Transverse colon (tissue), 4 donors: ENCODE data around the gene AFP. TPM values are rescaled to one million over a fixed set of nuclear protein-coding genes. Genes with fewer than 3 reads are reported as not detected.

Experiments
- DNase-seq: peaks from one replicate; pipeline ENCODE4 v3.0.0-alpha.2; 2019
- H3K27ac ChIP-seq, 4 donors: fragments of 200-600 bp; sonication (generic); 2 replicates each; pipeline ENCODE4 v1.5.1; 2016 to 2018; ENCODE audit warnings: inconsistent platforms in 4 of 4
- H3K27me3 ChIP-seq: fragments of 200-600 bp; sonication (generic); 2 replicates; pipeline ENCODE4 v1.5.1; 2017; ENCODE audit warnings: inconsistent platforms
- H3K36me3 ChIP-seq, 4 donors: fragments of 200-600 bp; sonication (generic); 2 replicates each; pipeline ENCODE4 v1.5.1; 2017 to 2019; ENCODE audit warnings: inconsistent platforms in 4 of 4
- H3K4me1 ChIP-seq, 4 donors: fragments of 200-600 bp; sonication (generic); 2 replicates each; pipeline ENCODE4 v1.5.1; 2017 to 2020; ENCODE audit warnings: inconsistent platforms in 4 of 4
- H3K4me3 ChIP-seq, 4 donors: fragments of 200-600 bp; sonication (generic); 1 replicate in 1 of 4; 2 replicates in 3 of 4; pipeline versions ENCODE4 v1.5.1 to v1.6.1; 2017 to 2019; ENCODE audit warnings: inconsistent platforms in 4 of 4
- H3K9me3 ChIP-seq, 2 donors: fragments of 200-600 bp; sonication (generic); 2 replicates each; pipeline ENCODE4 v1.5.1; 2017 to 2019; ENCODE audit warnings: inconsistent platforms in 2 of 2
- CTCF ChIP-seq, 5 experiments: fragments of 200-600 bp in 3 of 5; fragments of 450-650 bp in 2 of 5; sonication (generic) in 3 of 5; IDR thresholded peaks; 1 replicate in 2 of 5; 2 replicates in 3 of 5; pipeline ENCODE4 v1.5.1; 2016 to 2017; ENCODE audit warnings: antibody characterized with exemption in 5 of 5, inconsistent platforms in 3 of 5, mild to moderate bottlenecking in 2 of 5, moderate library complexity in 1 of 5
- EP300 ChIP-seq: sonication (generic); formaldehyde crosslinking; IDR thresholded peaks from one replicate; pipeline ENCODE4 v1.6.1; 2017; ENCODE audit warnings: antibody characterized with exemption, low read depth
- POLR2A ChIP-seq: fragments of 450-650 bp; IDR thresholded peaks from one replicate; pipeline ENCODE4 v1.6.1; 2016; ENCODE audit warnings: antibody characterized with exemption, mild to moderate bottlenecking, moderate library complexity
- POLR2AphosphoS5 ChIP-seq, 3 donors: sonication (generic); formaldehyde crosslinking; IDR thresholded peaks; one replicate each; pipeline ENCODE4 v1.6.1; 2016; ENCODE audit warnings: antibody characterized with exemption in 3 of 3
- WGBS, 2 donors: methylation state at CpG; one replicate each; pipeline ENCODE4 v1.1.5; 2018; ENCODE audit warnings: low coverage in 1 of 2; 5-methylcytosine and 5-hydroxymethylcytosine counted together
- in situ Hi-C, 4 donors: fragments of 200-750 bp; cut with MboI; loops; one replicate each; pipeline versions ENCODE4 v1.15.0 to v1.15.1; 2017; ENCODE audit warnings: low sequenced_read_pairs in 3 of 4, low pct_ligation_motif_present in 1 of 4, low pct_unique_long_range_greater_than_20kb in 1 of 4
- intact Hi-C: fragments of 100-400 bp; cut with DNase I; formaldehyde crosslinking; loops from one replicate; pipeline ENCODE4 v1.15.1; 2023; ENCODE audit warnings: low total_unique reads
- total RNA-seq, 4 donors: library from RNA; depleted of rRNA; stranded (reverse); fragments of >200 nt; gene quantifications; one replicate each; pipeline ENCODE4 v1.1.0, GENCODE V29; 2016

AFP gene
- total RNA-seq, 4 donors from 2014 or later = not detected

- H3K9me3 ChIP-seq = peaks cover 0 to 3% of the 10 kb centered on the region in 2 donors
- H3K27me3 ChIP-seq = no peaks in the 10 kb centered on the region
- H3K27ac ChIP-seq = no peak overlapping the region
- WGBS, 2 donors = 76% methylated on average over 1 of the region's 1 CpG; no CpG with 5 or more reads in 1 of the 2 donors
- no peak for DNase-seq
- in situ Hi-C loops = no loop called here
- intact Hi-C loops = no loop called here
- no peaks in the 10 kb centered on the region for H3K4me1 ChIP-seq
- H3K4me3 ChIP-seq = no peak overlapping the region
- TF ChIP-seq POLR2AphosphoS5 (IDR thresholded peaks at IDR 0.05) = no peak
- no peak for TF ChIP-seq POLR2A
- no peak for TF ChIP-seq CTCF (IDR thresholded peaks at IDR 0.05)
- TF ChIP-seq EP300 = no peak
- no peaks in the 10 kb centered on the region for H3K36me3 ChIP-seq
These were observed 34.7 kb downstream of the AFP start for GRCh38 chr4:73470728-73471127.

GRCh38 chr4:73477176-73477575, 41.2 kb downstream of the AFP start:
- no peak overlapping the region for H3K4me3 ChIP-seq
- intact Hi-C loops = no loop called here
- no peak for DNase-seq
- in situ Hi-C loops = no loop called here
- no peaks in the 10 kb centered on the region for H3K4me1 ChIP-seq
- TF ChIP-seq POLR2AphosphoS5 (IDR thresholded peaks at IDR 0.05) (no peak), EP300 (no peak), POLR2A (no peak), CTCF (IDR thresholded peaks at IDR 0.05) (no peak)
- peaks cover 0 to 3% of the 10 kb centered on the region in 2 donors for H3K9me3 ChIP-seq
- 73% methylated on average over 11 of the region's 11 CpGs; no CpG with 5 or more reads in 1 of the 2 donors for WGBS, 2 donors
- H3K36me3 ChIP-seq = no peaks in the 10 kb centered on the region
- H3K27me3 ChIP-seq = no peaks in the 10 kb centered on the region
- H3K27ac ChIP-seq = no peak overlapping the region

GRCh38 chr4:73479323-73479722, 43.3 kb downstream of the AFP start:
- 69 to 70% methylated on average over 1 of the region's 1 CpG for WGBS, 2 donors
- no peak for DNase-seq
- no peaks in the 10 kb centered on the region for H3K27me3 ChIP-seq
- H3K4me1 ChIP-seq = no peaks in the 10 kb centered on the region
- no peak overlapping the region for H3K27ac ChIP-seq
- H3K9me3 ChIP-seq = peaks cover 0 to 3% of the 10 kb centered on the region in 2 donors
- no peak for TF ChIP-seq POLR2AphosphoS5 (IDR thresholded peaks at IDR 0.05)
- H3K36me3 ChIP-seq = no peaks in the 10 kb centered on the region
- intact Hi-C loops = no loop called here
- H3K4me3 ChIP-seq = no peak overlapping the region
- in situ Hi-C loops = no loop called here

- Histone ChIP-seq H3K4me3 (no peak within 1 kb of the TSS), H3K27me3 (no peaks in the 10 kb centered on the region), H3K27ac (no peak within 1 kb of the TSS), H3K9me3 (no peaks in the 10 kb centered on the region), H3K36me3 (no peaks in the 10 kb centered on the region), H3K4me1 (no peaks in the 10 kb centered on the region)
- intact Hi-C loops (no loop called here), in situ Hi-C loops (no loop called here)
- no peak for DNase-seq
- WGBS, 2 donors = 45 to 46% methylated on average over 2 of the region's 2 CpGs
- TF ChIP-seq EP300 = no peak
- no peak for TF ChIP-seq CTCF (IDR thresholded peaks at IDR 0.05)
- TF ChIP-seq POLR2AphosphoS5 (IDR thresholded peaks at IDR 0.05) = no peak
- no peak for TF ChIP-seq POLR2A
These were observed 45.3 kb downstream of the AFP start, which contains the start of gene AFM for GRCh38 chr4:73481358-73481757. Gene AFM (plus strand): TSS chr4:73481745. CDS start chr4:73481776, 31 bp downstream.

- DNase-seq = no peak
- H3K4me3 ChIP-seq = no peak overlapping the region
- intact Hi-C loops = no loop called here
- in situ Hi-C loops = no loop called here
- H3K36me3 ChIP-seq = no peaks in the 10 kb centered on the region
- no peaks in the 10 kb centered on the region for H3K27me3 ChIP-seq
- H3K4me1 ChIP-seq = no peaks in the 10 kb centered on the region
- no peak overlapping the region for H3K27ac ChIP-seq
- no peaks in the 10 kb centered on the region for H3K9me3 ChIP-seq
- TF ChIP-seq CTCF (IDR thresholded peaks at IDR 0.05) (no peak), POLR2AphosphoS5 (IDR thresholded peaks at IDR 0.05) (no peak), EP300 (no peak), POLR2A (no peak)
These were observed 49.1 kb downstream of the AFP start for GRCh38 chr4:73485085-73485484.
